ENCODE data around the gene APOBEC3A. TPM values are rescaled to one million over a fixed set of nuclear protein-coding genes. Genes with fewer than 3 reads are reported as not detected.
"Not testable (repeated sequence)": the region's sequence is repeated elsewhere in the genome, so short reads cannot be mapped to it uniquely, and the experiment has no call there.

The APOBEC3A gene
- total and polyA plus RNA-seq, 2 of the 4 experiments (the other 2 are of a cell fraction), result not detected

GRCh38 chr22:38963291-38963738, 5.9 kb downstream of the APOBEC3A start:
- H3K9me3 ChIP-seq (ENCODE audit: control insufficient read depth, insufficient read depth, low read length); H4K20me1 ChIP-seq (ENCODE audit: insufficient read depth, low read length); BruUV-seq (replicated peaks); intact Hi-C loops (cut with micrococcal nuclease); H3K4me2 ChIP-seq (ENCODE audit: low read depth, low read length); dilution Hi-C loops (cut with HindIII; ENCODE audit: low sequenced_read_pairs, unreplicated experiment); H4K91ac ChIP-seq (ENCODE audit: insufficient read depth, low read depth, low read length); H2AK5ac ChIP-seq (ENCODE audit: low read depth, low read length); DNase-seq; H2BK5ac ChIP-seq (ENCODE audit: low read depth, low read length, poor library complexity, severe bottlenecking); H3K56ac ChIP-seq (ENCODE audit: extremely low read depth, insufficient read depth, low read length); H3K4ac ChIP-seq (ENCODE audit: low read depth, low read length); H3K9ac ChIP-seq (ENCODE audit: low read depth, low read length); H4K8ac ChIP-seq (ENCODE audit: low read depth in 2 of 2, low read length in 2 of 2); H2AK9ac ChIP-seq (replicated peaks; ENCODE audit: low read depth, low read length, poor library complexity); H3K4me1 ChIP-seq (ENCODE audit: control insufficient read depth, insufficient read depth, low read length); H2BK120ac ChIP-seq (ENCODE audit: low read depth, low read length); H3K4me3 ChIP-seq (ENCODE audit: insufficient read depth, low read depth, low read length); ATAC-seq (ENCODE audit: low read depth); H3K23ac ChIP-seq (ENCODE audit: low read depth, low read length); H2AFZ ChIP-seq (replicated peaks; ENCODE audit: low read length, poor library complexity); H3K36me3 ChIP-seq (ENCODE audit: control insufficient read depth, insufficient read depth, low read length); POLR2A ChIA-PET (ENCODE audit: unreplicated experiment); H3K27ac ChIP-seq (ENCODE audit: insufficient read depth, low read length); H3K9me1 ChIP-seq (ENCODE audit: insufficient read depth, low read length); H2BK20ac ChIP-seq (ENCODE audit: low read depth, low read length); H2BK15ac ChIP-seq (ENCODE audit: low read depth, low read length); in situ Hi-C loops (cut with MboI; ENCODE audit: low sequenced_read_pairs); H3K18ac ChIP-seq (ENCODE audit: low read depth, low read length); H4K5ac ChIP-seq (ENCODE audit: low read depth, low read length); H3K79me1 ChIP-seq (ENCODE audit: low read depth in 1 of 2, low read length in 2 of 2); H3K14ac ChIP-seq (replicated peaks; ENCODE audit: low read depth, low read length): not testable (repeated sequence)
- CTCF ChIA-PET, result interaction anchor here (0.6 kb wide), 1 partner anchor 10 kb away, joined by 3 read pairs; no protein-coding TSS in a partner anchor
- no CpG with 5 or more reads among the region's 11 CpGs for WGBS, 2 experiments (ENCODE audit: extremely low coverage in 2 of 2, insufficient read length in 1 of 2)
- peaks cover 48% of the 10 kb centered on the region for H3K27me3 ChIP-seq (ENCODE audit: control insufficient read depth, insufficient read depth, low read length)
